ENCODE results near the gene MED13L.

GRCh38 chr12:116215023-116215422, 62.5 kb downstream of the MED13L start:
- TF ChIP-seq SUZ12 (IDR thresholded peaks at IDR 0.05) (no peak), ELF4 (IDR thresholded peaks at IDR 0.05) (no peak), BHLHE40 (IDR thresholded peaks at IDR 0.05; ENCODE audit: borderline replicate concordance) (no peak), L3MBTL2 (conservative IDR thresholded peaks at IDR 0.05) (no peak), FOXA1 (IDR thresholded peaks at IDR 0.05) (no peak), FOXM1 (IDR thresholded peaks at IDR 0.05; ENCODE audit: borderline replicate concordance) (no peak), SP1 (IDR thresholded peaks at IDR 0.05) (no peak), FOXK2 (IDR thresholded peaks at IDR 0.05) (no peak)

Data from HEK293T (cell line).